CD4-positive, alpha-beta T cell (primary cell): ENCODE data around the gene PRF1. TPM values are rescaled to one million over a fixed set of nuclear protein-coding genes. Genes with fewer than 3 reads are reported as not detected.

Experiments
- ATAC-seq: fragments of 200-7000 bp; cut with Tn5 transposase; one replicate; pipeline ENCODE4 v1.10.0; 2022; ENCODE audit warnings: mild to moderate bottlenecking; ENCODE audit not compliant: poor library complexity
- CTCF ChIA-PET: fragments of 350-600 bp; sonication (Branson Sonifier 250); formaldehyde crosslinking; loops from one replicate; lab custom pipeline; 2021; ENCODE audit warnings: antibody characterized with exemption, inconsistent platforms; lab: Charles Lee
- POLR2A ChIA-PET: fragments of 350-600 bp; sonication (Branson Sonifier 250); formaldehyde crosslinking; loops from one replicate; lab custom pipeline; 2021; ENCODE audit warnings: antibody characterized with exemption, inconsistent platforms; lab: Charles Lee
- DNase-seq, 14 experiments: peaks; one replicate each; pipeline ENCODE4 v3.0.0-alpha.2; 2013 to 2020; ENCODE audit warnings: mixed read lengths in 2 of 14
- H3K27ac ChIP-seq, 2 donors: one replicate each; pipeline versions ENCODE4 v1.5.1 to v1.7.0; 2013; ENCODE audit warnings: low read length in 2 of 2, low read depth in 1 of 2, mild to moderate bottlenecking in 1 of 2
- H3K27me3 ChIP-seq, 2 experiments: 1 replicate in 1 of 2; 2 replicates in 1 of 2; pipeline versions ENCODE4 v1.6.1 to v1.7.0; 2013; ENCODE audit warnings: low read length in 2 of 2, control low read depth in 1 of 2, mild to moderate bottlenecking in 1 of 2, moderate library complexity in 1 of 2; ENCODE audit not compliant: insufficient read depth in 2 of 2, control insufficient read depth in 1 of 2
- H3K36me3 ChIP-seq: one replicate; pipeline ENCODE4 v1.6.1; 2013; ENCODE audit warnings: low read length, control low read depth; ENCODE audit not compliant: insufficient read depth
- H3K4me1 ChIP-seq: one replicate; pipeline ENCODE4 v1.6.1; 2013; ENCODE audit warnings: low read length, control low read depth; ENCODE audit not compliant: insufficient read depth
- H3K4me3 ChIP-seq: one replicate; pipeline ENCODE4 v1.5.1; 2013; ENCODE audit warnings: mild to moderate bottlenecking, low read length, moderate library complexity
- H3K9me3 ChIP-seq, 2 experiments: 1 replicate in 1 of 2; 2 replicates in 1 of 2; pipeline versions ENCODE4 v1.6.1 to v1.7.0; 2013; ENCODE audit warnings: low read length in 2 of 2, mild to moderate bottlenecking in 2 of 2, control low read depth in 1 of 2, moderate library complexity in 1 of 2; ENCODE audit not compliant: control insufficient read depth in 1 of 2, insufficient read depth in 1 of 2
- H3K27ac Mint-ChIP-seq: one replicate; pipeline ENCODE4 v1.8.0; 2020; ENCODE audit warnings: mixed read lengths
- H3K27me3 Mint-ChIP-seq: one replicate; pipeline ENCODE4 v1.8.0; 2021; ENCODE audit warnings: mixed read lengths
- H3K36me3 Mint-ChIP-seq: one replicate; pipeline ENCODE4 v1.8.0; 2021; ENCODE audit warnings: low read depth, mixed read lengths
- H3K4me1 Mint-ChIP-seq: one replicate; pipeline ENCODE4 v1.8.0; 2021; ENCODE audit warnings: low read depth, mixed read lengths
- H3K4me3 Mint-ChIP-seq: one replicate; pipeline ENCODE4 v1.8.0; 2020; ENCODE audit warnings: mild to moderate bottlenecking, mixed read lengths
- H3K9me3 Mint-ChIP-seq: one replicate; pipeline ENCODE4 v1.8.0; 2020; ENCODE audit warnings: mixed read lengths
- intact Hi-C, 2 experiments: fragments of 100-400 bp; cut with DNase I in 1 of 2; cut with micrococcal nuclease in 1 of 2; formaldehyde crosslinking; loops; one replicate each; pipeline versions ENCODE4 v1.15.1 to v1.9.0; 2023 to 2025; cut with DNase I, micrococcal nuclease
- total RNA-seq, 174 experiments: library from RNA in 2 of 174; stranded (reverse) in 2 of 174; gene quantifications; one replicate each; pipeline ENCODE4 v1.2.3 and lab custom pipeline; 2021 to 2026
- TF ChIP-seq, protein P1 (sequence below): fragments of 200-600 bp; IDR thresholded peaks from one replicate; pipeline ENCODE4 v1.8.0; 2022; ENCODE audit warnings: antibody characterized with exemption, mild to moderate bottlenecking

PRF1 gene
- total RNA-seq, 2 experiments from 2014 or later, result 7.4 to 9.4 TPM

DNA sequence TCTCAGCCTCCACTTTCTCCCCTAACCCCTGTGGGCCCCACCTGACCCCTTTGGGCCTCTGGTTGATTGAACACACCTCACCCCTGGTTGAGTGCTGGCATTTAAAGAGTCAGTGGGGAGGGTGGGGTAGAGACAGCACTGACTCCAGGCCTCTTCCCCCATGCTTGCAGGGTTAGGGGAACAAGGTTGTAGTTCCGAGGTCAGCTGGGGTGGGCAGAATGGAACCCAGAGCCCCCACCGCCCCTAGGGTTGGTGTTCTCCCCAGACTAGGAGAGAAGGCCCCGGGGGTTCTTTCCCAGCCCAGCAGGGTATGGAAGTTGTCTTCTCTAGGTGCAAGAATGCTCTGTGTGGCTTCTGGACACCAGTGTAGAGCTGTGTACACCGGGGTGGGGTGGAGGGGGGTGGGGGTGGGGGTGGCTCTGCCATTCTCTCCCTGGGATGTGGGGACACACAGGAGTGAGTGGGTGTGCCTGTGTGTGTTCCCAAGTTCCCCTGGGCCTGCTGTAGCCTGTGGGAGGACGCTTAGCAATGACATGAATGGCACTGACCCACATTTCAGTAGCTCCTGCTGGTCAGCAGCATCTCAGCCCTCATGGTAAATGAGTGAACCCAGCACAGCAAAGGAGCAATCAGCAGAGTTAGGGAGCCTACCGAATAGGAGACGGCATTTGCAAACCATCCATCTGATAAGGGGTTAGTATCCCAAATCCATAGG, 33.6 kb downstream of the PRF1 start:
- DNase-seq, result no peak
- peaks cover 7% of the 10 kb centered on the region for H3K4me1 ChIP-seq
- intact Hi-C loops, result loop anchor here in 1 of 2 experiments (10.0 kb wide), 1 partner anchor 106 kb away; the partner anchor contains the start of gene ADAMTS14
- H3K4me3 ChIP-seq, result no peak overlapping the region
- H3K27me3 ChIP-seq, result no peaks in the 10 kb centered on the region
- ATAC-seq, result no peak
- no peak overlapping the region for H3K27ac Mint-ChIP-seq
- H3K27ac ChIP-seq, result no peak overlapping the region
- no peaks in the 10 kb centered on the region for H3K27me3 Mint-ChIP-seq
- ChIA-PET CTCF (no interaction called here), POLR2A (no interaction called here)
- H3K36me3 Mint-ChIP-seq, result no peaks in the 10 kb centered on the region
- H3K4me1 Mint-ChIP-seq, result no peaks in the 10 kb centered on the region
- no peak overlapping the region for H3K4me3 Mint-ChIP-seq
- no peaks in the 10 kb centered on the region for H3K9me3 Mint-ChIP-seq
- TF ChIP-seq, protein P1, sequence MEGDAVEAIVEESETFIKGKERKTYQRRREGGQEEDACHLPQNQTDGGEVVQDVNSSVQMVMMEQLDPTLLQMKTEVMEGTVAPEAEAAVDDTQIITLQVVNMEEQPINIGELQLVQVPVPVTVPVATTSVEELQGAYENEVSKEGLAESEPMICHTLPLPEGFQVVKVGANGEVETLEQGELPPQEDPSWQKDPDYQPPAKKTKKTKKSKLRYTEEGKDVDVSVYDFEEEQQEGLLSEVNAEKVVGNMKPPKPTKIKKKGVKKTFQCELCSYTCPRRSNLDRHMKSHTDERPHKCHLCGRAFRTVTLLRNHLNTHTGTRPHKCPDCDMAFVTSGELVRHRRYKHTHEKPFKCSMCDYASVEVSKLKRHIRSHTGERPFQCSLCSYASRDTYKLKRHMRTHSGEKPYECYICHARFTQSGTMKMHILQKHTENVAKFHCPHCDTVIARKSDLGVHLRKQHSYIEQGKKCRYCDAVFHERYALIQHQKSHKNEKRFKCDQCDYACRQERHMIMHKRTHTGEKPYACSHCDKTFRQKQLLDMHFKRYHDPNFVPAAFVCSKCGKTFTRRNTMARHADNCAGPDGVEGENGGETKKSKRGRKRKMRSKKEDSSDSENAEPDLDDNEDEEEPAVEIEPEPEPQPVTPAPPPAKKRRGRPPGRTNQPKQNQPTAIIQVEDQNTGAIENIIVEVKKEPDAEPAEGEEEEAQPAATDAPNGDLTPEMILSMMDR, result no peak
- no peaks in the 10 kb centered on the region for H3K36me3 ChIP-seq
- H3K9me3 ChIP-seq, result no peaks in the 10 kb centered on the region

DNA sequence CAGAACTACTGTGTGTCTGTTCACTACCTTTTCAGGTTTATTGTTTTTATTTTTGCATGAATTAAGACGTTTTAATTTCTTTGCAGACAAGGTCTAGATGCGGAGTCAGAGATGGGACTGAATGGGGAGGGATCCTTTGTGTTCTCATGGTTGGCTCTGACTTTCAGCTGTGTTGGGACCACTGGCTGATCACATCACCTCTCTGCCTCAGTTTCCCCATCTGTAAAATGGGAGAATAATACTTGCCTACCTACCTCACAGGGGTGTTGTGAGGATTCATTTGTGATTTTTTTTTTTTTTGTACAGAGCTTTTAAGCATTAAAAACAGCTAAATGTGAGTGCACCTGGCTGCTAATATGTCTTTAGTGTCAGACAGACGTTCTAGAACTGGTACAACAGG, 34.4 kb downstream of the PRF1 start:
- no peak overlapping the region for H3K27ac Mint-ChIP-seq
- intact Hi-C loops, result loop anchor here in 1 of 2 experiments (10.0 kb wide), 1 partner anchor 107 kb away; the partner anchor contains the start of gene ADAMTS14
- H3K27ac ChIP-seq, result no peak overlapping the region
- H3K4me3 Mint-ChIP-seq, result no peak overlapping the region
- TF ChIP-seq, protein P1, result no peak
- ChIA-PET CTCF (no interaction called here), POLR2A (no interaction called here)
- no peak overlapping the region for H3K4me3 ChIP-seq
- no peaks in the 10 kb centered on the region for H3K36me3 ChIP-seq
- H3K9me3 Mint-ChIP-seq, result no peaks in the 10 kb centered on the region
- H3K4me1 ChIP-seq, result peaks cover 7% of the 10 kb centered on the region
- H3K27me3 Mint-ChIP-seq, result no peaks in the 10 kb centered on the region
- H3K4me1 Mint-ChIP-seq, result no peaks in the 10 kb centered on the region
- H3K9me3 ChIP-seq, result no peaks in the 10 kb centered on the region
- H3K27me3 ChIP-seq, result no peaks in the 10 kb centered on the region
- DNase-seq, result no peak
- no peaks in the 10 kb centered on the region for H3K36me3 Mint-ChIP-seq
- ATAC-seq, result no peak

DNA sequence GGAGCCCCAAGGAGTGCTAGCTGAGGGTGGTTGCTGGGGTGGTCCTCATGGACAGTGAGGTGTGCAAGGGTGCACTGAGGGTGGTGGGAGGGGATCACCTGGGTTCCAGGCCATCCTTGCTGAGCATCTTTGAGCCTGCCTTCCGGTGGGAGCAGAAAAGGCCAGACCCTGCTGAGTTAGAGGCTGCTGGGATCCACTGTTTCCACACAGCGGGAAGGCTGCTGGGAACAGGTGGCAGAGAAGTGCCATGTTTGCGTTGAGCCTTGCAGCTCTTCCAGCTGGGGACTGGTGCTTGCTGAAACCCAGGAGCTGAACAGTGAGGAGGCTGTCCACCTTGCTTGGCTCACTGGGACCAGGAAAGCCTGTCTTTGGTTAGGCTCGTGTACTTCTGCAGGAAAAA, 34.9 kb downstream of the PRF1 start:
- Histone ChIP-seq H3K9me3 (no peaks in the 10 kb centered on the region), H3K27me3 (no peaks in the 10 kb centered on the region), H3K4me1 (peaks cover 7% of the 10 kb centered on the region), H3K36me3 (no peaks in the 10 kb centered on the region), H3K27ac (no peak overlapping the region), H3K4me3 (no peak overlapping the region)
- ChIA-PET CTCF (no interaction called here), POLR2A (no interaction called here)
- no peaks in the 10 kb centered on the region for H3K36me3 Mint-ChIP-seq
- H3K4me3 Mint-ChIP-seq, result no peak overlapping the region
- no peak overlapping the region for H3K27ac Mint-ChIP-seq
- no peaks in the 10 kb centered on the region for H3K9me3 Mint-ChIP-seq
- ATAC-seq (no peak), DNase-seq (no peak)
- no peaks in the 10 kb centered on the region for H3K4me1 Mint-ChIP-seq
- no peaks in the 10 kb centered on the region for H3K27me3 Mint-ChIP-seq
- TF ChIP-seq, protein P1, result no peak
- intact Hi-C loops, result loop anchor here in 1 of 2 experiments (10.0 kb wide), 1 partner anchor 107 kb away; the partner anchor contains the start of gene ADAMTS14
